SIG-M5 treated with dmso at 0.1 percent for 504 hours (cell line): ENCODE results near the gene TAF3.
"Not testable (repeated sequence)": the region's sequence is repeated elsewhere in the genome, so short reads cannot be mapped to it uniquely, and the experiment has no call there.

Source experiments
- DNase-seq: peaks from one replicate; lab custom pipeline; 2025; ENCODE audit not compliant: unreplicated experiment; lab: John Stamatoyannopoulos, UW

TAF3 gene

GRCh38 chr10:7818295-7819120, at the start of gene TAF3:
Gene TAF3 (plus strand): TSS chr10:7818505. CDS start chr10:7818710, 205 bp downstream.
- peak; percentile 79 for DNase-seq

GRCh38 chr10:7773845-7774801, 44.2 kb upstream of the TAF3 start:
- no peak for DNase-seq

GRCh38 chr10:7776777-7777176, 41.5 kb upstream of the TAF3 start:
- no peak for DNase-seq

GRCh38 chr10:7782194-7782593, 36.1 kb upstream of the TAF3 start:
- DNase-seq, result not testable (repeated sequence)

GRCh38 chr10:7786430-7786829, 31.9 kb upstream of the TAF3 start:
- DNase-seq, result peak; percentile 28

GRCh38 chr10:7787150-7787856, 31.0 kb upstream of the TAF3 start:
- no peak for DNase-seq

- peak; percentile 95 for DNase-seq
These were observed 30.3 kb upstream of the TAF3 start, which contains the start of the genes ATP5F1C and KIN for GRCh38 chr10:7787857-7788638. Gene ATP5F1C (plus strand): TSS chr10:7788177. CDS start chr10:7788208, 31 bp downstream. Gene KIN (minus strand): TSS chr10:7787993. CDS start chr10:7787933, 60 bp downstream.

- DNase-seq, result no peak
These were observed 29.5 kb upstream of the TAF3 start for GRCh38 chr10:7788639-7789286.

- no peak for DNase-seq
These were observed 28.9 kb upstream of the TAF3 start for GRCh38 chr10:7789390-7789789.

- no peak for DNase-seq
These were observed 25.8 kb upstream of the TAF3 start for GRCh38 chr10:7792541-7792940.

- DNase-seq, result no peak
These were observed 23.9 kb upstream of the TAF3 start for GRCh38 chr10:7794251-7795026.

GRCh38 chr10:7795605-7796004, 22.7 kb upstream of the TAF3 start:
- no peak for DNase-seq

GRCh38 chr10:7797582-7797981, 20.7 kb upstream of the TAF3 start:
- no peak for DNase-seq

- no peak for DNase-seq
These were observed 15.7 kb upstream of the TAF3 start for GRCh38 chr10:7802606-7803005.

- DNase-seq, result no peak
These were observed 14.1 kb upstream of the TAF3 start for GRCh38 chr10:7804216-7804615.

GRCh38 chr10:7804741-7805140, 13.6 kb upstream of the TAF3 start:
- no peak for DNase-seq

GRCh38 chr10:7808686-7809267, 9.5 kb upstream of the TAF3 start:
- DNase-seq, result no peak

GRCh38 chr10:7810443-7810842, 7.9 kb upstream of the TAF3 start:
- DNase-seq, result no peak

GRCh38 chr10:7811000-7811399, 7.3 kb upstream of the TAF3 start:
- DNase-seq, result no peak
